Keratinocyte (primary cell): ENCODE measurements around the gene PLEKHM1.

Experiments
- CTCF ChIP-seq, 3 experiments: IDR thresholded peaks in 1 of 3; conservative IDR thresholded peaks in 1 of 3; optimal IDR thresholded peaks in 1 of 3; 2 replicates in 2 of 3; 3 replicates in 1 of 3; pipeline versions ENCODE3 to v1.5.1; 2011; ENCODE audit warnings: low read length in 3 of 3, mild to moderate bottlenecking in 3 of 3, moderate library complexity in 2 of 3, control low read depth in 1 of 3, inconsistent platforms in 1 of 3; ENCODE audit not compliant: insufficient read depth in 2 of 3; ENCODE audit errors: extremely low read depth in 1 of 3
- EZH2 ChIP-seq: IDR thresholded peaks from one replicate; pipeline ENCODE4 v1.6.1; 2012; ENCODE audit warnings: inconsistent platforms, mild to moderate bottlenecking, low read length, moderate library complexity

- TF ChIP-seq CTCF (optimal IDR thresholded peaks at IDR 0.05 in 1 of 3, IDR thresholded peaks at IDR 0.05 in 1 of 3, conservative IDR thresholded peaks at IDR 0.05 in 1 of 3; ENCODE audit: extremely low read depth in 1 of 3, insufficient read depth in 2 of 3, low read length in 3 of 3) (no peak), EZH2 (no peak)
These were observed 104.3 kb downstream of the PLEKHM1 start for GRCh38 chr17:45386178-45386577.
